GM21737 (cell line): ENCODE data around the gene CPLANE1.
"Not testable (repeated sequence)": the region's sequence is repeated elsewhere in the genome, so short reads cannot be mapped to it uniquely, and the experiment has no call there.

Experiments used
- ATAC-seq: cut with Tn5 transposase; IDR thresholded peaks from one replicate; pipeline ENCODE4 v1.9.1; 2021; ENCODE audit warnings: mild to moderate bottlenecking, moderate library complexity; ENCODE audit not compliant: unreplicated experiment

The CPLANE1 gene

DNA sequence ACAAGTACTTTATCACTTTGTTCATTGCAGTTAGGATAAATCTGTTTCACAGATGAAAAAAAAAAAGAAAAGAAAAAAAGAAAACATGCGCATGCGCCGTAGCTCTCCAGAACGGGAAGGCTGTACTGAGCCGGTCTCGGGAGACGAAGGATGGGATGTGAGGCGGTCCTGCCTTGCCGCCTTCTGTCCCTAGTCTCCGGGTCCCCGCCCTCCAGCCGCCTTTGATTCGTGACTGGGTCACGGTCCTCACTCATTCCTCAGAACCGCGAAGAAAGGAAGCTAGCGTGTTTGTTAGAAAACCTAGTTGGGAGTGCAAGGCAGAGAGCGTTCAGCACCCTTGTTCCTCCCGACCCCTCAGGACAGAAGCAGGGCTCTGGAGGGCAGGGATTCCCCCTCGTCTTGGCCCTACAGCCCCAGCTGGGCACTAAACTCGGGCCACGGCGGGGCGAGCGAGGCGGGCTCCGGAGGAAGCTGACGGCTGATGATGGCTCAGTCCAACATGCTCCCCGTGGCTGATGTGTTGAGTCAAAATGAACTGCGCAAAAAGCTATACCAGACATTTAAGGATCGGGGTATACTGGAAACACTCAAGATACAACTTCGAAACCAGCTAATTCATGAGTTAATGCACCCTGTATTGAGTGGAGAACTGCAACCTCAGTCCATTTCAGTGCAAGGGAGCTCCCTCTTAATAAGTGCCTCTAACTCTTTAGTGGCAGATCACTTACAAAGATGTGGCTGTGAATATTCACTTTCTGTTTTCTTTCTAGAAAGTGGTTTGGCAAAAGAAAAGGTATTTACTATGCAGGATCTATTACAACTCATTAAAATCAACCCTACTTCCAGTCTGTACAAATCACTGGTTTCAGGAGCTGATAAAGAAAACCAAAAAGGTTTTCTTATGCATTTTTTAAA lies 40.0 kb downstream of the CPLANE1 start:
- ATAC-seq = no peak

DNA sequence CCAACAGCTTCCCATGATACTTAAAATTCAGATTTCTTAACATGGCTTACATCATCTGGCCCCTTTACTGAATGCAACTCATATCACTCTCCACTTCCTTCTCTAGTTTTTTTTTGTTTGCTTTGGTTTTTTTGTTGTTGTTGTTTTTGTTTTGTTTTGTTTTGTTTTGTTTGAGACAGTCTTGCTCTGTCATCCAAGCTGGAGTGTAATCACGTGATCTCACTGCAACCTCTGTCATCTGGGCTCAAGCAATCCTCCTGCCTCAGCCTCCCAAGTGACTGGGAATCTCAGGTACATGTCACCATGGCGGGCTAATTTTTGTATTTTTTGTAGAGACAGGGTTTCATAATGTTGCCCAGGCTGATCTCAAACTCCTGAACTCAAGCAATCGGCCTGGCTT lies 41.4 kb downstream of the CPLANE1 start:
- ATAC-seq = no peak

DNA sequence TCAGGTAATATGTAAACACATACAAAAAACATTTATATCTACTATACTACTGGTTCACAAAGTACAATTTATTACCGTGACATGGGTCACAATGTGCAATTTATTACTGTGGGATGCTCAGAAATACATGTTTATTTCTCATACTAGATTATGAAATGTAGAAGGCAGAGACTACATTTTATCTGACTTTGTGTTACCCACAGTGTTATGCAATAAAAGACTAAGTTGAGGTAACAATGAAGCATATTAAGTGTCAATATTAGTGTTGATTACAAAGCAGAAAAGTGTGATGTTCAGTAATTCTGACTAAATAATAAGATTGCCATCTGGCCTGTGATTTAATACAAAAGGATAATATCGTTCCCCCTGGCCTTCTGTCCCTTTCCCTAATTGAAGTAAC lies 42.4 kb downstream of the CPLANE1 start:
- ATAC-seq = no peak

DNA sequence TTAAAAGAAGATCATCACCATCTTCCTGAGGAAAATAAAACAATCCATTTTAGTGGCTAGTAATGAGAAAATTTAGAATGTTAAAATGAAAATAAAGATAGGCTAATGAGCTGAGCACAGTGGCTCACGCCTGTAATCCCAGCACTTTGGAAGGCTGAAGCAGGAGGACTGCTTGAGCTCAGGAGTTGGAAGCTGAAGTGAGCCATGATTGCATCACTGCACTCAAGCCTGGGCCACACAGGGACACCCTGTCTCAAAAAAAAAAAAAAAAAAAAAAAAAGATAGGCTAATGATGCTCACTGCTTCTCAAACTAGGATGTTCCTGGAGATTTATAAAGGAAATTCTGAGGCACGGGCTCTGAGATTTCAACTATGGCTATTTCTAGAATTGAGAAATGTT lies 50.3 kb downstream of the CPLANE1 start:
- no peak for ATAC-seq

DNA sequence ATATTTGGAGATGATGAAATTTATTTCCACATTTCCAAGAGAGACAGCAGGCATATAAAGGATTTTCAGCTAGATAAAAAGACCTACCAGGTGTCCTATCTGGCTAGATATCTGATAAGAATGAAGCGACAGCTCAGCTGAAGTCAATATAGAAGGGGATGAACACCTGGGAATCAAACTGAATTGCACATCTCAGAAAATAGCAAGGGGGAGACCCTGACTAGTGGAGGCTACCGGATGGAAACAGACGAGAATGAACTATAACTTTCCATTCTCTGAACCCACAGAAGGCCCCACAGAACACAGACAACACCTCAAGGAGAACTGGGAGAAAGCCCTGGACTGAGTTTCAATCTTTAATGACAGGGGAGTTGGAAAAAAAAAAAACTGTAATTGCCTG lies 51.1 kb downstream of the CPLANE1 start:
- no peak for ATAC-seq

DNA sequence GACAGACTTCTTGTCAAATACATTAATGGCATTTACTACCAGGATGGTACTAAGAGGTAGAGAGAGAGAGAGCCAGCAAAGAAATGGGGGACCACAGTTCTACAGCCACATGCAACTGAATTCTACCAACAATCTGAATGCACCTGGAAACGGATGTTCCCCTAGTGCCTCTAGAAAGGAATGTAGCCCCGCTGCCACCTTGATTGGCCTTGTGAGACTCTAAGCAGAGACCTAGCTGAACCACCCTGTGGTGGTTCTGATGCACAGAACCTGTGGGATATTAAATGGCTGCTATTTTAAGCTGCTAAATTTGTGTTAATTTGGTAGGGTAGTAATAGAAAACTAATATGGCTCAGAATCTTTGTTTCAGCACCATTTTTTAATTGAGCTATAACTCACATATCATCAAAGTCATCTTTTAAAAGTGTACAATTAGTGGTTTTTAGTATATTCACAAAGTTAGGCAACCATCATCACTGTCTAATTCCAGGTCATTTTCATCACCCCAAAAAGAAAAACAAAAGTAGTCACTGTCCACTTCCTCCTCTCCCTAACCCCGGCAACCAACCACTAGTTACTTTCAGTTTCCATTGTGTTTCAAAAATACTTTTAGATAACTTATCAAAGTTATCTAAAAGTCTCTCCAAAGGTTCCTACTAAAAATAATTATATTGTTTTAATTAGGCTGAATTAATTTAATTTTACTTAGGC lies 51.7 kb downstream of the CPLANE1 start:
- ATAC-seq = peak; percentile 86

DNA sequence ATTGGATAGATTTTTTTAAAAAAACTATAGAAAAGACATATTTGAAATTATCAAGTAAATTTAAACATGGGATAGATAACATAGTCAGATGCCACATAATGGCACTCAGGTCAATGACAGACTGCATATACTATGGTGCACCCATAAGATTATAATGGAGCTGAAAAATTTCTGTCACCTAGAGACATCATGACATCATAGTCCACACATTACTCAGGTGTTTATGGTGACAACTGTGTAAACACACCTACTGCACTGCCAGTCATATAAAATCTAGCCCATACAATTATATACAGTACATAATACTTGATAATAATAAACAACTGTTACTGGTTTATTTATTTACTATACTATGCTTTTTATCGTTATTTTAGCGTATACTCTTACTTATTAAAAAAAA lies 58.6 kb downstream of the CPLANE1 start:
- no peak for ATAC-seq

DNA sequence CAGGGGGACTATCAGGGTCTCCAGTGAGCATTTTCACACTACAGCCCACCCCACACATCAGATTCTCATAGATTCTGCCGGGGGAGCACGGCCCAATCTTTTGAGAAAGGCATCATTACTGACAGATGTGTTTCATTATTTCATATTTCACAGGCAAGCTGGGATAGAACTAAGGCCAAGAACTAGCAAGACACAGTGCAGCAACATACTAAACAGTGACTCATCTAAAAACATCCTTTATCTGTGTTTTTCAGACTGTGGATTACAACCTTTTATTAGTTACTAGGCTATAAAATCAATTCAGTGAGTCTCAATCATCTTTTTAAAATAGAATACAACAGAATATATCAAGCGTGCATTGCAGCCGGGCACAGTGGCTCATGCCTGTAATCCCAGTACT lies 59.8 kb downstream of the CPLANE1 start:
- ATAC-seq = no peak

DNA sequence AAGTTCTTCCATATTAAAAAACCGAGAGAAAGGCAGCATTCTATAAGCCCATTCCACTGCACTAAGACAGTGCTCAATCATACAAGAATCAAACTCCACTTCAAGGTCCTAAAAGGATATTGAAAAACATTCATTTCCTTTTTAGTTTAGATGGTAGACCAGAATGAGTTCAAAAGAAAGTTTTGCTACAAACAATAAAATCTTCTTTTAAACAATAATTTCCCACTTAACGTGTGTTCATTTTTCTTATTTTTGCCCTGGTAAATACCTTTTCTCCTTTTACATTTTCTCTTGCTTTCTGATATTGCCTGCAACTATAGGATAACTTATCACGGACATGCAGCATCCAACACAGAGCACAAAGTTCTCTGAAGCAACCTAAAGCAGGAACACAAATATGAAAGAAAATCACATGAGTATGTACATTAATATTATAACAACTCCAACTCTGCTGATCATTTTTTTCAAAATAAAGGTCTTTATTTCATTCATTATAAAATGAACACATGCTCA lies 61.7 kb downstream of the CPLANE1 start:
- ATAC-seq = no peak

DNA sequence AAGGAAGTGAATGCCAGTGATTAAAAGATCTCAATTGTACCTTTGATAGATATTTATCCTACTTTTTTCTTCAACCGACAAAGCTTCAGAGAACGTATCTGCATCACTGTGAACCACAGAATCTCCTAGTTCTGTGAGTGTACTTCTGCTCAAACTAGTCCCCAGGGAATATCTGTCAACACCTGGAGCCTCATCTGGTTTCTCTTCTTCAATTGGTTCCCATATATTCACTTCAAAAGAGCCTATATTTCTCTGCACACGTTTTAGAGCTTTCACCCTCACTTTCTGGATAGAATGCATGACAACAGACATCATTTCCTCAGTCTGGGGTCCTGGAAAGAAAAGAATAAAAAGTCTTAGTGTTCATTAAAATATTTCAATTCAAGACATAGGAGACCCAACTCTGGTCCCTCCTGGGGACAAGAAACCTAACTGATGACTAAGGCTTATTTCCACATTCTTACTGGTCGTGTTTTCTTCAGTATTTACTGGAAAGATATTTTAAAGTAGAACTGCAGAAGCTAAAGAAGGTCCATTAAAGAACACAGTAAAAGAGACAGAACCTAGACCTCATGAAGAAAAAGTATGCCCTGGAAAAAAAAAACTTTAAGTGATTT lies 64.3 kb downstream of the CPLANE1 start:
- peak; percentile 86 for ATAC-seq

DNA sequence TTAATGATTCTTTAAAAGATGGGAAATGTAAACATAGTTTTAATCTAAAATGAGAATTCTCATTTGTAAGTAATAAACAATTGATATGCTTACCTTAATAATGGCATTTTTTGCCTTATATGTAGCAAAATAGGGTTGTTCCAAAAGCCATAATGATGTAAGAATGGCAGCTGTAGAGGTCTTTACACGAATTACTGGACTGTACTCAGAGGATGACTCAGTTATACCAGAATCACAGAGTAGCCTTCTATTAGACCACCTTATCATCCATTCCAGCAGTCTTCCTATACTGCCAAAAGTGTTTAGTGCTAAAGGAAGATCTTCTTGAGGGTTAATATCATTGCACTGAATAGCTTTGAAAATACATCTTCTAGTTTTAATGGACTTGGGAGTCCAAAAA lies 66.5 kb downstream of the CPLANE1 start:
- ATAC-seq = no peak

DNA sequence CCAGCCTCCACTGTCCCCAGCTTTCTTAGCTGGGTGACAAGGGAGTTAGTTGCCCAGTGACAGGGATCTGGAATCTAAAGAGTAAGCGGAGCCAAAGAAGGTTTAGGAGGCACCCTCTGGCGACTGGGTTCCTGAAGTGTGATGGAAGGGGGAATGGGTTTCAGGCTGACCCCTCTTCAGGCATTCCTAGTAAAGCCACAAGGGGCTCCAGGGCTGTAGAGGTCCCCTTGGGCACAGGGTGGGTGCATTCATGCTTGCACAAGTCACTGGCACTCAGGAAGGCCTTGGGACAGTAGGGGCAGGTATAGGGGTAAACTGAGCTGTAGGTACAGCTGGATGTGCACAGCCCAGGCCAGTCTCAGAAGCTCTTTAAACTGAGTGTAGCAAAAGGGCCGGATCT lies 74.2 kb downstream of the CPLANE1 start:
- no peak for ATAC-seq

DNA sequence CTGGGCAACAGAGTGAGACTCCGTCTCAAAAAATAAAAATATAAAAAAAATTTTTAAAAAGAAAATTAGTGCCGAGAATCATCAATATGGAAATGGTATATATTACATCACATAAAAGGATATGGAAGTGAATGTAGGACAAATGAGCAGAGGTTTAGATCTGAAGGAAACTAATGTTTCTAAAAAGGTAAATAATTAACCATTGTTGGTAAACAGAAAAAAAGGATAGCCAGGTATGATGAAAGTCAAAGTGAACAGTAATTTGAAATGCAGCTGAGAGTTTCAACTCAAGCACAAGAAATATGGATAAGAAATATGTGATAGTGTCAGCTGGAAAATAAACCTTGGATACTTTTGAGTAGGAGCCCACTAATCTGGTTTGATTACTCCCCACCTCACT lies 76.2 kb downstream of the CPLANE1 start:
- ATAC-seq = no peak

DNA sequence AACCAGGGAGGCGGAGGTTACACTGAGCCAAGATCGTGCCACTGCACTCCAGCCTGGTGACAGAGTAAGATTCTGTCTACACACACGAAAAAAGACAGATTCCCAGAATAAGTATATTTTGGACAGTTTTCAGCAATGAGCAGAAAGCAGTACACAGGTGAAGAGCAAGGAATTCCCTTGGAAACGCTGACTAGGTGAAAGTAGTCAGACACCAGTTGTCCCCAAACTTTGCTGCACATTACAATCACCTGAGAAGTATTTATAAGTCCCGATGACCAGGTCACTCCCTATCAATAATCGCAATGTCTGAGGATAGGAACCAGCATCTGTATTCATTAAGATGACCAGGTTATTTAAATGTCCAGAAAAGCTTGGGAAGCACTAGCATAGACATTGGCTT lies 78.3 kb downstream of the CPLANE1 start:
- no peak for ATAC-seq

DNA sequence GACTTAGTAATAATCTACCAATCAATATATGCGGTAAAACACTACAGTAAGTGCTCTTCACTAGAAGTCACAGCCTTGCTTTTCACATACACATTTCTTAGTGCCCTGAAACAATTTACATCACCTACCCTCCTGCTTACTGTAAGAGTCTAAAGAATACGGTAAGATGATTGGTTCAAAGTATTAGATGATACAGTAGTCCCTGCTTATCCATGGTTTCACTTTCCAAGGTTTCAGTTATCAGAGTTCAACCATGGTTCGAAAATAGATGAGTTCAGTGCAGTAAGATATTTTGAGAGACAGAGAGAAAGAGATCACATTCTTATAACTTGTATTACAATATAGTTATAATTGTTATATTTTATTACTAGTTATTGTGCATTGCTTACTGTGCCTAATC lies 83.0 kb downstream of the CPLANE1 start:
- ATAC-seq = no peak

DNA sequence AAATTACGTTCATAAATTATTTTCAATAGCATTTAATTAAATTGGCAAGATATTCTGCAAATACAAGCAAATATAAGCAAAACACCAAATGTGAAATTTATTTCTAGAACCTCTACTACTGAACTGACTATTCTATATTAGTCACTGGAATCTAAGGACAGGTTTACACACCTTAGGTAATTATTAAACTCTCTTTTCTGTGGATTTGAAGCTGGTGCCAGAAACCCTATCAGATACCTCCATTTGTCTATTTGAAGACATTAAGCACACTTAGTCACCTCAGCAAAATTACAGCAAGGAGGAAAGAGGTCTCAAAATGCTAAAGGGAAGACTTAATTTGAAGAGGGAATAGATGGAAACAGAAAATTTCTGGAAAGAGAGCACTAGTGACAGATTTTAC lies 83.4 kb downstream of the CPLANE1 start:
- ATAC-seq = no peak

DNA sequence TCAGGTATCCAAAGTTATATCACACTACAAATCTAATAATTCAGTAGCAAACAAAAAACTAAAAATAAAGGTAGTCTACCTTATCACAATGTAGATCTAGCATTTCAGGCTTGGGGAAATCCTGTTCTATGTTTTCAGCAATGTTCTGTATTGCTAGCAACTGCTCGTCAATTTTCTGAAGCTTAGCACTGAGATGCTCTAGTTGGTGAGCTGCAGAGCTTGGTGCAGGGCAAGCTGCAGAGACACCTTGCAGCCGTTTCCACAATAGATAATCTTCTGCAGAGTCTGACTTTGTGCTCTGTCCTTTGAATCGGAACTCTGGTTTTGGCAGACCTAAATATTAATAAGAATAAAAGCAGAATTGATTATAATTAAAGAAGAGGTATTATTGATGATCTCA lies 95.5 kb downstream of the CPLANE1 start:
- no peak for ATAC-seq

DNA sequence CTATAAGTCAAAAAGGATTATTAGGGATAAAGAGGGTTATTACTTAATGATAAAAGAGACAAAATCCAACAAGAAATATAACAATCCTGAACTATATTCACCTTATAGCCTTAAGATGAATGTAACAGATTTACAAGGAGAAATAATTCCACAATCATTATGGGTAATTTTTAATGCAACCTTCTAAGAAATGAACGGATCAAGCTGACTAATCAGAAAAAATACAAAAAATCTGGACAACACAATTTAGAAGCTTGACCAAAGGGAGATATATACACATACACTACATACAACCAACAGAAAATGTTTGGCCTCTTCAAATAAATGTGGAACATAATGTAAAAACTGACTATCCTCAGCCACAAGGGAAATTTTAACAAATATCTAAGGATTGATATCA lies 102.3 kb downstream of the CPLANE1 start:
- no peak for ATAC-seq

DNA sequence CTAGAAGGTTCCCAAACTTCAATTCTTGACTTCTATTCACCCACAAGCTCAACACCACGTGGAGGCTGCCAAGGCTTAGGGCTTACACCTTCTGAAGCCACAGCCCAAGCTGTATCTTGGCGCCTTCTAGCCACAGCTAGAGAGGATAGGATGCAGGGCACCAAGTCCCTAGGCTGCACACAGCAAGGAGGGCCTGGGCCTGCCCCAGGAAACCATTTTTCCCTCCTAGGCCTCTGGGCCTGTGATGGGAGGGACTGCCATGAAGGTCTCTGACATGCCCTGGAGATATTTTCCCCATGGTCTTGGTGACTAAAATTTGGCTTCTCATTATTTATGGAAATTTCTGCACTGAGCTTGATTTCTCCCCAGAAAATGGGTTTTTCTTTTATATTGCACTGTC lies 112.5 kb downstream of the CPLANE1 start:
- no peak for ATAC-seq

DNA sequence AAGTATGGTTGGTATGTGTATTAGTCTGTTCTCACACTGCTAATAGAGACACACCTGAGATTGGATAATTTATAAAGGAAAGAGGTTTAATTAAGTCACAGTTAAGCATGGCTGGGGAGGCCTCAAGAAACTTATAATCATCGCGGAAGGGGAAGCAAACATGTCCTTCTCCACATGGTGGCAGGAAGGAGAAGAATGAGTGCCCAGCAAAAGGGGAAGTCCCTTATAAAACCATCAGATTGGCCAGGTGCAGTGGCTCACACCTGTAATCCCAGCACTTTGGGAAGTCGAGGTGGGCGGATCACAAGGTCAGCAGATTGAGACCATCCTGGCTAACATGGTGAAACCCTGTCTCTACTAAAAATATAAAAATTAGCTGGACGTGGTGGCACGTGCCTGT lies 113.9 kb downstream of the CPLANE1 start:
- not testable (repeated sequence) for ATAC-seq

DNA sequence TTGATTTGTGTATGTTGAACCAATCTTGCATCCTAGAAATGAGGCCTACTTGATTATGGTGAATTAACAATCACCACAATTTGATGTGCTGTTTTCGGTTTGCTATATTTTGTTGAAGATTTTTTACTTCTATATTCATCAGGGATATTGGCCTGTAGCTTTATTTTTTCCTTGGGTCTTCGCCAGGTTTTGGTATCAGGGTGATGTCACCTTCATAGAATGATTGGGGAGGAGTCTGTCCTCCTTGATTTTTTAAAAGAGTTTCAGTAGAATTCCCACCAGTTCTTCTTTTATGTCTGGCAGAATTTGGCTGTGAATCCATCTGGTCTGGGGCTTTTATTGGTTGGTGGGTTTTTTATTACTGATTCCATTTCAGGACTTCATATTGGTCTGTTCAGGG lies 115.2 kb downstream of the CPLANE1 start:
- ATAC-seq = no peak

DNA sequence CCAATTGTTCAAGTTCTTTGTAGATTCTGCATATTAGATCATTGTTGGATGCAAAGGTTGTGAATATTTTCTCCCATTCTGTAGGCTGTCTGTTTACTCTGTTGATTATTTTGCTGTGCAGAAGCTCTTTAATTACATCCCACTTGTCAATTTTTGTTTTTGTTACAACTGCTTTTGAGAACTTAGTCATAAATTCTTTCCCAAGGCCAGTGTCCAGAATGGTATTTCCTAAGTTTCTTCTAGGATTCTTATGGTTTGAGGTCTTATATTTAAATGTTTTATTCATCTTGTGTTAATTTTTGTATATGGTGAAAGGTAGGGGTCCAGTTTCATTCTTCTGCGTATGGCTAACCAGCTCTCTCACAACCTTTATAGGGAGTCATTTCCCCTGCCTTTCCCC lies 116.5 kb downstream of the CPLANE1 start:
- ATAC-seq = no peak
